Measurements from ENCODE around the gene GPC5.
A peak's percentile ranks its signal among the peaks of the same experiment; 100 is the strongest.

Gene GPC5

DNA sequence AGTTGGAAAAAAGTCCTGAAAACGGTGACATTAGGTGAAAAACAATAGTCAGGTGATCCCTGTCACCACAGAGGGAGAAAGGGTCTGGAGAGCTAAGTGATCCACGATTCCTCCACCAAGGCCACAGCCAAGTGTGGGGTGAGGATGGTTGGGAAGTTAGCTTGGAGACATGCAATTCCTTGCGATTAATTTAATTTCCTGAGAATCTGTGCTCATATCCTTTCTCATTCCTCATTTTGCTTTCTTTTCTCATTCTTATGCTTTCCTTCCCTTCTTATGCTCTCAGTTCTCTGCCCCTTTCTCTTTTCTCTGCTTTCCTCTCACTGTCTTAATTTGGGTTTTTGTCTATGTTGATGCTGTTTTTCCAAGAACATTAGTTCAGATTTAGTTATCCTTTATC is 68.8 kb downstream of the GPC5 start:
- no peak for DNase-seq

DNA sequence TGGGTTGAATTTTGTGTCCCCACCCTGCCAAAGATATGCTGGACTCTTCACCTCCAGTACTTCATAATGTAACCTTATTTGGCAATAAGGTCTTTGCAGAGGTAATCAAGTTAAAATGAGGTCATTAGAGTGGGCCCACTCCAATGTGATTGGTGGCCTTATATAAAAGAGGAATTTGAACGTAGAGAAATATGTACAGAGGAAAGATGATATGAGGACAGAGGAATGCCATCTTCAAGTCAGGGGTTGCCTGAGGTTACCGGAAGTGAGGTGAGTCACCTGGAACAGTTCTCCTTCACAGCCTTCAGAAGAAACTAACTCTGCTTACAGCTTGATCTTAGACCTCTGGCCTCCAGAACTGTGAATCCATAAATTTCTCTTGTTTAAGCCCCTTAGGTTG is 69.9 kb downstream of the GPC5 start:
- peak; percentile 4 for DNase-seq

DNA sequence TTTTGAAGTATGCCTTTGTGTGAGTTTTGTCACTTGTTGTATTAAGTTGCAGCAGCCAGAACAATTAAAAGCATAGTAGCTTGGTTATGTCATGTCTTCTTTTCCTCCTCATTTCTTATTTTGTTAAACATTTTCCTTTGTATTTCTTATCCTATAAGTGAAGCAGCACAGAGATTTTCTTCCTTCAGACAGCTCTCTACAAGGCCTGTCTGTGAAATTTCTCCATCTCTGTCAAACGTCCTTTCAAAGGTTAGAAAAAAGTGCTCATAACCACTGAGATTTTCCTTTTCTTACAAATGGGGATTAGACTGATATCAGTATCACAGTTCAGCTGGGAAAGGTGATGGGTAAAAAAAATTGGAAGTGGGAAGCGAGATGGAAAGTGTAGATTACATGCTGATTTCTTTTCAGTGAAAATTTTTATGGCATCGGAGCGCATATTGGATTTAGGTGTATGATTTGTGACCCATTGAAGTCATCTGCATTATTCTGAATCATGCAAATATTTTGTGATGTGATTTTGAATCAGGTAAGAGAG is 71.7 kb downstream of the GPC5 start:
- DNase-seq = no peak

DNA sequence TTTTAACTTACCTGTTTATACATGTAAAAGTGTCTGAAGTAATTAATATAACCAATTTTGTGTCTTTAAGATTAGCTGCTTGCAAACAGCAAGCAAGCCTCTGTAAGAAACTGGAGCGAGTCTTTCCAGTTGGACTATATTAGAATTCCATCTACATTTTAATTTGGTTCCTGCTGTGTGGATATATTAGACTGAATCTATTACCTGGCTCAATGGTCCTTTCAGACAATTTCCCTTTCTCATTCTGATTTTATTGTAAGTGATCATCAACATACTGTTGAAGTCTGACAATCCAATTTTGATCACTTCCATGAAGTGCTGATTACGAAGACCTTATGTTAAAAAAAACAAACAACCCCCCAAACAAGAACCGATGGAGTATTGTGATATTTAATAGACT is 72.3 kb downstream of the GPC5 start:
- DNase-seq = no peak

DNA sequence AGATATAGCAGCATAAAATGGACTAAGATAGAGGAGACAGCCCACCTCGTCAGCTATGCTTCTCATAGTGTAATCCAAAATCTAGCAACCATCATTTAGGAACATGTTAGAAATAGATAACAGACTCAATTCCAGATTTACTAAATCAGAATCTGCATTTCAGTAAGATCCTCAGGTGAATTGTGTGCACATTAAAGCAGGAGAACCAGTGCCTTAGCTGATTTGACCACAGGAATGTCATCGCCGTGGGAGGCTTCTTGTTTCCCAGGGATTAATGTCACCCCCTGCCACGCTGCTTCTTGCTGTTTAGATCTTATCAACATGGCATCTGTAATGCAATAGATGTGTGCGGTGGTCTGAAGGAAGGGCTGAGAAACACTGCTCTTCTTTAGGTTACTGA is 84.0 kb downstream of the GPC5 start:
- no peak for DNase-seq

DNA sequence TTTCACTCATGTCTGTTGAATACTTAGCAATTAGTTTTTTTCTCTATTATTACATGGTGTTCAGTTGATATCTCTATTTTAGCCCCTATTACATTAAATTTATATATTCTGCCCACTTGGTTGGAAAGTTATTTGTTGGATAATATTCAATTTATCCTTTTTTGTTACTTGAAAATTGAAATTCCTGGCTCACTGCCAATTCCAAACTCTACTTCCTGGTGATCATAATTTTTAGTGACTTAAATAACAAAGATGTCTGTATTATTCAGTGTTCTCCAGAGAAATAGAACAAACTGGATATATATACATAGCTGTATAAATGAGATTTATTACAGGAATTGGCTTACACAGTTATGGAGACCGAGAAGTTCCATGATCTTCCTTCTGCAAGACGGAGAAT is 93.6 kb downstream of the GPC5 start:
- no peak for DNase-seq

DNA sequence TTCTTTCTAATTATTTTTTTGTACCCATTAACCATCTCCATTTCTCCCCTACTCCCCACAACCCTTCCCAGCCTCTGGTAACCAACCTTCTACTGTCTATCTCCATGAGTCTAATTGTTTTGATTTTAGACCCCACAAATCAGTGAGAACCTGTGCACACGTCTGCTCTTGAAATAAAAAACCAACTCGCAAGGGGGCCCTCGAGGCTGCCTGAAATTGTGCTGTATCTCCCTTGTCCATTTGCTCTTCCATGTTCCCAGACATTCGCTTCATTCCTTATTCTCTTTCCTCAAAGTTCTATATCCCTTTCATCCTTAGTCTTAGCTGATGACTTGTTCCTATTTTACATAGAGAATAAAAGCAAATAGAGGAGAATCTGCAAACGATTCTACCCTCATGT is 95.0 kb downstream of the GPC5 start:
- DNase-seq = no peak

DNA sequence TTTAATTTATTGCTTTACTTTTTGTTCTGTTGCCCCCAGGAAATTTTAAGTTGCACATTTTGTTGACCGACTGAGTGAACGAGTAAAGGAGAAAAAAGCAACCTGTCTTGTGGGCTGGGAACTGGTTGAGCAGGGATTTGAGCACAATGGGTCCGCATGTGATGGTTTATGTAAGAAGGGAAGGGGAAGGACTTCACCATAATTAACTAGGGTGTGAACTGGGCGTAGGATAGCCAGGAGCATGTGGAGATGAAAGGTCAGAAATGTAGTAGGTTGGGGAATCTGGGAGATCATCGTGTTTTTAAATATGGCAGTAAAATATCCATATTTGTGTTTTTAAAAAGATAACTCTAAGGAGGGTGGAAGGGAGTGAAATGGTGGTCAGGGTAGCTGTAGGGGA is 99.9 kb downstream of the GPC5 start:
- no peak for DNase-seq

DNA sequence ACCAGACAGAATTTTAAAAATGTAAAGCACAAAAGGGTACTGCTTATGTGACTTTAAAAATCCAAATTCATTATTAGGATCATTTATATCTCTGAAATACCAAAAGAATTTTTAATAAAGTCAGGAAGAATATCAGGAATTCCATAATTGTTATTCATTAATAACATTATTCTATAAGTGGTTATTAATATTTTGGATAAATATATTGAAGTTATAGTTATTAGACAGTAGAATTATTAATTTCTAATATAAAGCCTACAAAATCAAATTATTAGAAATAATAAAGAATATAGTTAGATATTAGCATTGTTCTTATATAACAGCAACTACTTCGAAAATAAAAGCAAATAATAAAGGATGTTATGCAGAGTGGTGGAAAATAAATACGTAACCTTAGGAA is 105.8 kb downstream of the GPC5 start:
- no peak for DNase-seq

DNA sequence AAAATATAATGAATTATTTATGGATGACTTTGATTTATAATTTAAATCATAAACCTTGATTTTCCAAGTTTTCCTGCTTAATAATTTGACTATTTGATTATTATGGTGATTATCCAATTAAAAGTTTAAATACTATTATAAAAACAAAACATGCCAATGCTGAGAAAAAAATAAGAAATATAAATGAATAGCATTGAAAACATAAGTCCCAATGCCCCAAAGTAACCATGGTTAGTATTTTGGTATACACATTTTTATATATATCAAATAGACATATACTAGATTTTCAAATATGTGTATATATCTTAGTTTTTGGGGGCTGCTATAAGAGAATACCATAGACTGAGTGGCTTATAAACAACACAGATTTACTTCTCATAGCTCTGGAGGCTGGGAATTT is 108.3 kb downstream of the GPC5 start:
- DNase-seq = no peak

DNA sequence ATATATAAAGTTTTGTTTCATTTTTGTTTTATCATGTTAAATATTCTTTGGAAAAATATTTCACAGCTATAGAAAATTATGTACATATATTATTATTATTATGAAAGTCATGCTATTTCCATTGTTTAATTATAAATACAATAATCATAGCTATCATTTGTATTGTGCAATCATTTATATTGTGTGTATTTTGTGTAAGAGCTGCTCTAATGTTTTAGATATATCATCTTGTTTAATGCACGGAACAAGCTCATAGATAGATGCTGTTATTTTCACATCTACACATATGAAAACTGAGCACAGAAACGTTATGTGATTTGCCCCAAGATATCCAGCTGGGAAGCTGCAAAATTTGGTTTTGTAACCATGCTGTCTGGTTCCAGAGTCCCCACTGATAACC is 111.6 kb downstream of the GPC5 start:
- DNase-seq = no peak

DNA sequence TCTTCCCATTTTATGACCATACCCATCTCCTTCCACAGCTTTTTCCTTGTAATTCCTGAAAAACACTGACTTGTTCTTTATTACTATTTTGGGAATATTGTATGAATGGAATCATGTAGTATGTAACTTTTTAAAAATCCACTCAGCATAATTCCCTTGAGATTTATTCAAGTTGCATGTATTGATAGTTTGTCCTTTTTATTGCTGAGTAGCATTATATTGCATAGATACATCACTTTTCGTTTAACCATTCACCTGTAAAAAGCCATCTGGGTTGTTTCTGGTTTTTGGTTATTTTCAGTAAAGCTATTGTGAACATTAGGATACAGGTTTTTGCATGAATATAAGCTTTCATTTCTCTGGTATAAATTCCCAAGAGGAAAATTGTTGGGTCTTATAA is 115.4 kb downstream of the GPC5 start:
- DNase-seq = no peak

DNA sequence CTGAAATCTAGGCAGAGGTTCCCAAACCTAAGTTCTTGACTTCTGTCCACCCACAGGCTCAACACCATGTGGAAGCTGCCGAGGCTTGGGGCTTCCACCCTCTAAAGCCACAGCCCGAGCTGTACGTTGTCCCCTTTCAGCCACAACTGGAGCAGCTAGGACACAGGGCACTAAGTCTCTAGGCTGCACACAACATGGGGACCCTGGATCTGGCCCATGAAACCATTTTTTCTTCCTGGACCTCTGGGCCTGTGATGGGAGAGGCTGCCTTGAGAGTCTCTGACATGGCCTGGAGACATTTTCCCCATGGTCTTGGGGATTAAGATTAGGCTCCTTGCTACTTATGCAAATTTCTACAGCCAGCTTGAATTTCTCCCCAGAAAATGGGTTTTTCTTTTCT is 118.4 kb downstream of the GPC5 start:
- DNase-seq = no peak

DNA sequence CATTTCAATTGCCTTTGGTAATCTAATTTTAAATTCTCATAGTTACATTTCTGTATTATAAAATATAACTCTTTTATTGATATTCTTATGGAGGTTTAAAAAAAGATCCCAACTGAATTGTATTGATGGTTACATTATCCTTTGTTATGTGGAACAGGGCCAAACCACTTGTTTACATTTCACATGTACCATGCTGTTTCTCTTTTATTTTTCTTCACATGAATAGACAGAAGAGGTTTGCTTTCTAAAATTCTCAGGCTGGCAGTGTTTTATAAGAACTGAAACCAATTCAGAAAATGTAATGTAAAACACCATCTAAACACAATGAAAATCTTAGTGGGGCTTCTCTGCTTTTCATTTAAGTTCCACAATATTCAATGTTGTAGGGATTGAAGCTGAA is 122.5 kb downstream of the GPC5 start:
- no peak for DNase-seq

DNA sequence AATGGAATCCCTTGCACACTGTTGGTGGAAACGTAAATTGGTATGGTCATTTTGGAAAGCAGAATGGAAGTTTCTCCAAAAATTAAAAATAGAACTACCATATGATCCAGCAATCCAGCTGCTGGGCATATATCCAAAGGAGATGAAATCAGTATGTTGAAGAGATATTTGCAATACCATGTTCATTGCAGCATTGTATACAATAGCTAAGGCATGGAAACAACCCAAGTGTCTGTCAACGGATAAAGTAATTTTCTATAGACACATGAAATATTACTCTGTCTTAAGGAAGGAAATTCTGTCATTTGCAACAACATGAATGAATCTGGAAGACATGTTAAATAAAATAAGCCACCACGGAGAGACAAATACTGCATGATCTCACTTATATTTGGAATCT is 124.7 kb downstream of the GPC5 start:
- DNase-seq = no peak

DNA sequence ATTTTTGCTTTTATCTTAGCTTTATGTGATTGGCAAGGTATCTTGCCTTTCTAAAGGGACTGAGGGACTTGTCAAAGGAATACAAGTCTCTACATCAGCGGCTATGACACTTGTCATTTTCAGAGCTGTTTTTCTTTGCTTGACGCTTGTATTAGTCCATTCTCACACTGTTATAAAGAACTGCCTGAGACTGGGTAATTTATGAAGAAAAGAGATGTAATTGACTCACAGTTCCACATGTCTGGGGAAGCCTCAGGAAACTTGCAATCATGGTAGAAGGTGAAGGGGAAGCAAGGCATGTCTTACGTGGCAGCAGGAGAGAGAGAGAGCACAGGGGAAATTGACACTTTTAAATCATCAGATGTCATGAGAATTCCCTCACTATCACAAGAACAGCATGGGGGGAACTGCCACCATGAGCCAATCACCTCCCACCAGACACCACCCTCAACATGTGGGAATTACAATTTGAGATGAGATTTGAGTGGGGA is 128.2 kb downstream of the GPC5 start:
- DNase-seq = no peak

DNA sequence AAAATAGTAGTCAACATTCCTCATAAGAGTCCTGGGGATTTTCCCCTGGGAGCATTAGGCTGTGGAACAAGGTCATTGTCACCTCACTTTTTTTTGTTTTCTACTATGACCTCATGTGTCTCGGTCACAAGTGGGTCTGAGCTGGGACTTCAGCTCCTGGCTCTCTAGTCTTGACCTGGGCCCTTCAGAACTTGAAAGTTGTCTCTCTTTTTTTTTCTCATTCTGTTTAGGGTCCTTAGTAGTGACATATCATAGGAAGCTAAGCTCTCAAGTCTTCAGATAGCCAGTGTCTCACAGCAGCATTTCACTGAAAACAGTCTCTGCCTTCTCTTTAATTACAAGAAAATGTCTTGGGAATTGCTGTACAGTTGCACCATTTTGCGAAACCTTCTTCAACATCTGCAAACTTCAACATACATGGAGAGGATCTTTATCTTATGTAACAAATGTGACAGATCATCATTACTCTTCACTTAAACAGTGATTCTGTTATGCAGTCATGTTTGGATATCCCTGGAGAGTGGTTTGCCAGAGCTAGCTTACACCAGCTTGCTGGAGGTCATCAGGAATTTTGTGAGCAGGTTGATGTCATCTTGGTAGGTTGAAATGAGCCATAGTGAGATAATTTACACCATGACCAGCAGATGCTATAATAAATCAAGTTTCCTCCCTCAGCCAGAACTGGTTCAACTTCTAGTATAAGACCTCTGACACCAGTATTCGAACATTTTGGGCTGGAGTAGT is 131.5 kb downstream of the GPC5 start:
- no peak for DNase-seq

DNA sequence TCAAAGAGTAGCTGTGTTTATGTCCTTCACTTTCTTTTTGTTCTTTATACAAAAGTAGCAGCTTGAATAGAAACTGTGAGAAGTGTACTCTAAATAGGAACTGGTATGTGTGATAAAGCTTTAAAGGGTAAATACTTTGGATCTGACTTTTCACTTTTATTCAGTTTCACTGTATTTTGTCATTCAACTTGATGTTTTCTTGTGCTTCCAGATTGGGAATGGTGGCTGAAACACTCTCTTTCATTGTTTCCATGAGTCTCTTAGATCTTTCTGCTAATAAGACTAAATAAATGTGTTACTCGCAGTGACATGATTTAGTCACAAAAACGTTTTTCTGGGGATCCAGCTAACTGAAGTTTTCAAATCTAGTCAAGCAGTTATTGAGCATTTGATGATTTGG is 133.2 kb downstream of the GPC5 start:
- DNase-seq = no peak

DNA sequence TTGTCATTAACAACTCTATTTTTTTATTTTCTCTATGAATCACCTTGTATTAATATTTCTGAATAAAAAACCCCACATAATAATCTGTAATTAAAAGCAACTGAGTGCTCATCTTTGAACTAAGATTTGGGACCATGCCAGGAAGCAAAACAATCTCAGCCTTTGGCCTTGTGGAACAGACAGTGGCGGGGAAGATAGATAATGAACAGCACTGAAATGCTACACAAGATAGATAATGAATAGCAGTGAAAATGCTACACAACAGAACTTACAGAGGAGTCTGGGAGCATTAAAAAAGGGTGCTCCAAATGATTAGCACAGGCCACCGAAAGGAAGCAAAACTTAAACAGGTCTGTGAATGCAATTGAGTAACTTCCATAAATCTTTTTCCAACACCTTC is 134.9 kb downstream of the GPC5 start:
- no peak for DNase-seq

DNA sequence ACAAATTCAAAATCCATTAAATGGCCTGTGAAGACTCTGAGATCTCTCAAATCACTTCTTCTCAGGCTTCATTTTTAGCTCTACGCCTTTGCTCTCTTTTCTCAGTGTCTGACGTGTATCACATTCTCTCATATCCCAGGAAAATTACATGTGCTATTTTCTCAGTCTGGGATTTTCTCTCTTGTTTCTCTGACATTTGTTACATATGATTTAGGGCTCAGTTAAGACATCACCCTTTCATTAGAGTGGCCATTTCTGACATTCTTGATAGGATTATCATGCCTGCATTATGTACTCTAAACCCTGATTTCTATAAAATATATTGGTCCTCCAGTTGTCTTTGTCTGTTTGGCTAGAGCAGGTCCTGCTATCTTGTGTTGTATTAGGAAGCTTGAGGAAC is 136.6 kb downstream of the GPC5 start:
- no peak for DNase-seq

DNA sequence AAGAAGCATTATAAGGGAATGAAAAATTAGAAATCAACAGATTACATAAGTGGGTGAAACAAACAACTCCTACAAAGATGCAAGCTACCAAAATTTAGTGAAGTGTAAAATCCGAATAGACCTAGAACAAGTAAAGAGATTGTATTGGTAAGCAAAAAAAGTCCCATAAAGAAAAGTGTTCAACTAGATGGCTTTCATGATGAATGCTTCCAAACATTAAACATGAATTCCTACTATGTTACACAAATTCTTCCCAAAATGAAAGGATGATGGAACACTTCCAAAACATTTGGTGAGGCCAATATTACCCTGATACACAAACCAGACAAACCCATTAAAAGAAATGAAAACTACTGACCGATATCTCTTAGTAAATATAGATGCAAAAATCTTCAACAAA is 139.0 kb downstream of the GPC5 start:
- DNase-seq = no peak

DNA sequence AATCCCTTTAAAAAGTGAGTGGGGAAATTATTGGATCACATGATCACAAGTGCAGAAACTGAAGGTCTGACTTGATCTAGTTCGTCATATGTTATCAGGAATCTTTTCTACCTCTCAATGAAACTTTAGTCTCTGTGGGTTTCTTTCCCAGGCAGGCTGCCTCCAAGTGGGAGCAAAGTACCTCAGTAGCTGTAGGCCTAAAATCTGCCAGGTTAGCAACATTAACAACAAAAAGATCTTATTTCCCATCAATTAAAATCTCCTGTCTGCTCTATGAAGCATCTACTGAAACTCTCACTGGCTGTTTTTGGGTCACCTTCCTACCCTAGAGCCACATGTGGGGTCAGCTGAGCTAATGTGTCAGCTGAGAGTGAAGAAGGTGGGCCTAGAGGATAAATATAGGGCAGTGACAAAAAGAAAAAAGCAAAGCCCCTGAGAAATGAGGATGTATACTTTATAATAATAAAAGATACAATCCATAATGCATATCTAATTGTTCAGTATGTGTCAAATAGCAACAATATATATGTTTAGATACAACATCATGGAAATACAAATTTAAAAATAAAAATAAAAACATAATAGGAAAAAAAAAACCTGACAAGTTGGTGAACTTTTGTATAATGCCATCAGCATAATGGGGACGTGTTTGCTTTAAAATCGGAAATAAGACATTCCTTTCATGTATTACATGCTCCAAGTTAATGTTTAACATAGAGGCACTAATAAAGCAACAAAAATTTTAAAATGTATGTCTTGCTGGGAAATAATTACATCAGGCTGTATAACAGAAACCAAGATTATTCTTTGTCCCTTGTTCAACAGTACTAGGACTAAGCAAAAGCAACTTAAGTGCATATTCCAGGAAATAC is 141.1 kb downstream of the GPC5 start:
- DNase-seq = no peak

DNA sequence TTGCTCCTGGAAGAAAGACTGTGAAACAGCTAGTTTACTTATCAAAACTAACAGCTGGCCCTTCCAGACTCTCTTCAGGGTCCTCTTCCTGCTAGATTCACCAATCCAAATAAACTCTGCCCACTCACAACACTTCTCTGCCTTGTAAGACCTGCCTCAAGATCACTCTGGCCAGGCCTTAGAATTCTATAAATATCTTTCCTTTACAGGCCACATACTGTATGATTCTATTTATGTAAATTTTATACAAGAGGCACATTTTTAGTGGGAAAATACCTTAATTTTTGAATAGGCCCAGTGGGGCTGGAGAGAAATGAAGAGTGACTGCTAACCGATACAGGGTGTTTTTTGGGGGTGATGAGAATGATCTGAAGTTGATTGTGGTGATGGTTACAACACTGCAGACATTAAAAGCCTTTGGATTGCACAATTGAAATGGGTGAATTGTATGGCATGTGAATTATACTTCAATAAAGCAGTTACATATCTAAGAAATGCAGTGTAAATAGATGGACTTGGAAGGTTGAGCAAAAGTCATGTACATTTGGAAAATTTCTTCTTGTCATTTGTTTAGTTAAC is 141.8 kb downstream of the GPC5 start:
- no peak for DNase-seq

DNA sequence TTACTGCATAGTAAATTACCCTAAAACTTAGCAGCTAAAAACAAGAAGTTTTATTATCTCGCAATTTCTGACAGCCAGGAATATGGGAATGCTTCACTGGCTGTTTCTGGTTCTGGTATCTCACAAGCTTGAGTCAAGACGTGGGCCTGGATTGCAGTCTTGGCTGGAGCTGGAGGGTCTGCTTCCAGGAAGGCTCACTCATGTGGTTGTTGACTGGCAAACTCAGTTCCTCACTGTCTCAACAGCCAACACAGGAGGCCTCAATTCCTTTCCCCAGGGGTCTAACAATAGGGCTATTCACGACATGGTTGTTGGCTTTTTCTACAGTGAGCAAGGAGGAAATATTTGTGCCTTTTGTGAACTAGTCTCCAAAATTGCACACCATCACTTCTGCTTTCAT is 146.3 kb downstream of the GPC5 start:
- no peak for DNase-seq

All from RPMI8226 (cell line).